Measurements from ENCODE around the gene TM2D1.

The TM2D1 gene

DNA sequence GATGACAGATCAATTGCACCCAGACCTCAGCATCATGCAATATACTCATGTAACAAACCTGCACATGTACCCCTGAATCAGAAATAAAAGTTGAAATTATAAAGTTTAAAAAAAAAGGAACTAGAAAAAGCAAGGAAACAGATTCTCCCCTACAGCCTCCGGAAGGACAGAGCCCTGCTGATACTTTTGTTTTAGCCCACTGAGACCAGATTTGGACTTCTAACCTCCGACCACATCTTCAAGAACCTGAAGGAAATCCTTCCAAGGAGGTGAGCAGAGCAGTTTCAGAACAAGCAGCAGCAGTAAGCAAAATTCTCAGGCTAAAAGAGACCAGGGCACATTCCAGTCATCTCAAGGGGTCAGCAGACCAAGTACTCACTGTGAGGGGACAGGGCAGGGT is 54.5 kb downstream of the TM2D1 start:
- H3K9me3 ChIP-seq (ENCODE audit: low read length) = no peaks in the 10 kb centered on the region
- no peaks in the 10 kb centered on the region for H3K27me3 ChIP-seq (ENCODE audit: control insufficient read depth in 1 of 2, insufficient read depth in 2 of 2, low read length in 2 of 2)
- H3K4me1 ChIP-seq (ENCODE audit: insufficient read depth, low read length) = no peaks in the 10 kb centered on the region
- H3K36me3 ChIP-seq (ENCODE audit: insufficient read depth, low read length) = no peaks in the 10 kb centered on the region
- no peak overlapping the region for H3K27ac ChIP-seq (ENCODE audit: low read depth, low read length)
- H3K9ac ChIP-seq (ENCODE audit: low read length) = no peak overlapping the region
- no peak overlapping the region for H3K4me3 ChIP-seq (ENCODE audit: low read depth in 1 of 2, low read length in 2 of 2)

DNA sequence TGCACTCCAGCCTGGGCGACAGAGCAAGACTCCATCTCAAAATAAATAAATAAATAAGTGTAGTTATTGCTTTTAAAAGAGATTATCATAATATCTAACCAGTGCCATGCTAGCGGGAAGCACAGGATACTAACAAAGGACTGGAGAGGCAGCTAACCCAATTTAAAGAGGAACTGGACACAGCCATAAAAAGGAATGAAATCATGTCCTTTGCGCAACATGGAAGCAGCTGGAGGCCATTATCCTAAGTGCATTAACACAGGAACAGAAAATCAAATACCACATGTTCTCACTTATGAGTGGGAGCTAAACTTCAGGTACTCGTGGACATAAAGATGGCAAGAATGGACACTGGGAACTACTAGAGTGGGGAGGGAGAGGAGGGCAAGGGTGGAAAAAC is 54.9 kb downstream of the TM2D1 start:
- no peak overlapping the region for H3K4me3 ChIP-seq (ENCODE audit: low read depth in 1 of 2, low read length in 2 of 2)
- H3K9me3 ChIP-seq (ENCODE audit: low read length) = no peaks in the 10 kb centered on the region
- no peak overlapping the region for H3K27ac ChIP-seq (ENCODE audit: low read depth, low read length)
- no peaks in the 10 kb centered on the region for H3K36me3 ChIP-seq (ENCODE audit: insufficient read depth, low read length)
- H3K4me1 ChIP-seq (ENCODE audit: insufficient read depth, low read length) = no peaks in the 10 kb centered on the region
- H3K27me3 ChIP-seq (ENCODE audit: control insufficient read depth in 1 of 2, insufficient read depth in 2 of 2, low read length in 2 of 2) = no peaks in the 10 kb centered on the region
- no peak overlapping the region for H3K9ac ChIP-seq (ENCODE audit: low read length)

DNA sequence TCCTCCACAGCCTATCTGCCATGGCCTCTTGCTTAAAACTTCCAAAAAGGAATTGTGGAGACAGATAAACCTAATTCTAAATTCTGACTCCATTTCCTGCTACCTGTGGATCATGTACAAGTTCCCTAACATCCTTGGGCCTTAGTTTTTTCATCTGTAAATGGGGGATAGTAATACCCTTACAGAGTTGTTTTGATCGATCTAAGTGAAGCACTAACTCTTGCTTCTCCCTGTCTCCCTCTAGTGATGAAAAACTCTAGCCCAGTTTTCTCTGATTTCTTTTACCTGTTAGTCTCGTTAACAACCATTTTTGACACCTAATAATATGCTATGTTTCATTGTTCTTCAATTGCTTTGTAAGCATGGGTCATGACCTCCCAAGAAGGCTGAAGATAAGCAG is 65.9 kb downstream of the TM2D1 start:
- H3K9ac ChIP-seq (ENCODE audit: low read length) = no peak overlapping the region
- H3K27ac ChIP-seq (ENCODE audit: low read depth, low read length) = no peak overlapping the region
- H3K4me3 ChIP-seq (ENCODE audit: low read depth in 1 of 2, low read length in 2 of 2) = no peak overlapping the region
- H3K27me3 ChIP-seq (ENCODE audit: control insufficient read depth in 1 of 2, insufficient read depth in 2 of 2, low read length in 2 of 2) = no peaks in the 10 kb centered on the region
- H3K36me3 ChIP-seq (ENCODE audit: insufficient read depth, low read length) = no peaks in the 10 kb centered on the region
- no peaks in the 10 kb centered on the region for H3K9me3 ChIP-seq (ENCODE audit: low read length)
- no peaks in the 10 kb centered on the region for H3K4me1 ChIP-seq (ENCODE audit: insufficient read depth, low read length)

DNA sequence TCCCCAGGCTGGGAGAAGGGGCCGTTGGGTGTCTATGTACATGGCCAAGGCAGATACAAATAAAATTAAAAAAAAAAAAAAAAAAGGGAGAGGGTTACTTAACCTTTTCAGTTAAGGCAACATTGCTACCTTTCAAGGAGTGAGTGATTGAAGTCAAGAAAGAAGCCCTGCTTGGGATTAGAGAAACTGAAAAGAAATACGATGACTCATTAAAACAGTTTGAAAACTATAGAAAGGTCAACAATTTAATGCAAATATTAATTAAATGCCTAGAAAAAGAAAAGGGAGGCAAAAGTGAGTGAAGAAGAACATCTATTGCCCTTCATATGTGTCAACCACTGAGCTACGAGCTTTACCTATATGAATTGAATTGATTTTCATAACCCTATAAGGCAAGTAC is 69.5 kb downstream of the TM2D1 start:
- H3K36me3 ChIP-seq (ENCODE audit: insufficient read depth, low read length) = no peaks in the 10 kb centered on the region
- H3K9me3 ChIP-seq (ENCODE audit: low read length) = no peaks in the 10 kb centered on the region
- no peaks in the 10 kb centered on the region for H3K4me1 ChIP-seq (ENCODE audit: insufficient read depth, low read length)
- no peak overlapping the region for H3K27ac ChIP-seq (ENCODE audit: low read depth, low read length)
- no peak overlapping the region for H3K4me3 ChIP-seq (ENCODE audit: low read depth in 1 of 2, low read length in 2 of 2)
- H3K9ac ChIP-seq (ENCODE audit: low read length) = no peak overlapping the region
- no peaks in the 10 kb centered on the region for H3K27me3 ChIP-seq (ENCODE audit: control insufficient read depth in 1 of 2, insufficient read depth in 2 of 2, low read length in 2 of 2)

DNA sequence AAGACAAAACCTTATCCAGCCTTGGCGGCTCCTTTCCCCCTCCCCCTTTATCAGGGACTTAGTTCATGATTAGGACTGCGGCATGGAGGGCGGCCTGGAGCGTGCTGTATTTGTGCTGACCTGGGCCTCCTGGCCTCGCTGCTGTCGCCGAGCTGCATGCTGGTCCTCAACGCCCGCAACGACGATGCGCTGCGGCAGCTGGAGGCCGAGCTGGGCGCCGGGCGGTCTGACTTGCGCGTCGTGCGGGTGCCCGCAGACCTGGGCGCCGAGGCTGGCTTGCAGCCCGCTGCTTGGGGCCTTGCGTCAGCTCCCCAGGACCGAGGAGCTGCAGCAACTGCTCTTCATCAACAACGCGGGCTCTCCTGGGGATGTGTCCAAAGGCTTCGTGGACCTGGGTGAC is 70.9 kb downstream of the TM2D1 start:
- Histone ChIP-seq H3K27ac (ENCODE audit: low read depth, low read length) (no peak overlapping the region), H3K36me3 (ENCODE audit: insufficient read depth, low read length) (no peaks in the 10 kb centered on the region), H3K9ac (ENCODE audit: low read length) (no peak overlapping the region), H3K4me3 (ENCODE audit: low read depth in 1 of 2, low read length in 2 of 2) (no peak overlapping the region), H3K4me1 (ENCODE audit: insufficient read depth, low read length) (no peaks in the 10 kb centered on the region), H3K9me3 (ENCODE audit: low read length) (no peaks in the 10 kb centered on the region), H3K27me3 (ENCODE audit: control insufficient read depth in 1 of 2, insufficient read depth in 2 of 2, low read length in 2 of 2) (no peaks in the 10 kb centered on the region)

DNA sequence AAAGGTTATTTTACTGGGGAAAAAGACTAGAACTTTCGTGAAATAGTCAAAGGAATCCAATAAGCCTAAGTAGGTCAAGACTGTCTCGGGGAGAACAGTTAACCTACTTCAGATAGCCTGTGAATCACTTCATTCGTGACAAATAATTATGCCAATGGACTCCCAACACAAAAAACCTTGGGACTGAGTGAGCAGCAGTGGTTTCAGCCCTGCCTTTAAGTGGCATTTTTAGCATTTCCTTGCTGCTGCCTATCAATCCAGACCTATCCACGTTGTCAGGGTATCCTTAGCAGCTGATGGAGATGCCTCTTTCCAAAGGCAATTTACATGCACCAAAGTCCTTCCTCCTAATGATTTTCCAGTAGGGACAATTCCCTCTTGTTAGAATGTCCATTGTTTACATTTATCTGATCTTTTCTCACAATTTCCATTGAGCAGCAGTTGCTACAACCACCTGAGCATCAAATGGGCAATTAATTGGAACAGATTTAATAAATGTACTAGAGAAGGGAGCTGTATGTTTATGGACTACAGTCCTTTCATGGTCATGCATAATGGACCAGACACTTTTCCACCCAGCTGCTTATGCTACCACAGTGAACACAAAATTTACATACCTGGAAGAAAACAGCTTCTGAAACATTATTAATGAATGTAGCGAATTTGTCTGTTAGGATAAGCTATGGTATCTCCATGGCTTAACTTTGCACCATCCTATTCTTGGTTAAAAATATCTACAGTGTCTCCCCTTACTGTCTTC is 75.8 kb downstream of the TM2D1 start:
- no peak overlapping the region for H3K9ac ChIP-seq (ENCODE audit: low read length)

DNA sequence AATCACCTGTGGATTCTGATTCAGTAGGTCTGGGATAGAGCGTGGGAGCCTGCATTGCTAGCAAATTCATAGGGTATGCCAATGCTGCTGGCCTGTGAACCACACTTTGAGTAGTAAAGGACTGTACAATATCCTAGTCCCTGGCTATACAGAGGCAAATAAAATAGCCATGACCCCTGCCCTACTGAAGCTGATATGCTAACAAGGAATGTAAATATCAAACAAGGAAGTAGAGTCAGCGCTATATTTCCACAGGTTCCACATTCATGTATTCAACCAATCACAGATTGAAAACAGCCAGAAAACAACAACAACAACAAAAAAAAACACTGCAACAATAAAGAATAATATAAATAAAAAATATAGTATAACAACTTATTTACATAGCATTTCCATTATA is 77.8 kb downstream of the TM2D1 start:
- H3K9ac ChIP-seq (ENCODE audit: low read length) = no peak overlapping the region
- no peaks in the 10 kb centered on the region for H3K36me3 ChIP-seq (ENCODE audit: insufficient read depth, low read length)
- H3K27me3 ChIP-seq (ENCODE audit: control insufficient read depth in 1 of 2, insufficient read depth in 2 of 2, low read length in 2 of 2) = no peaks in the 10 kb centered on the region
- H3K27ac ChIP-seq (ENCODE audit: low read depth, low read length) = no peak overlapping the region
- H3K9me3 ChIP-seq (ENCODE audit: low read length) = no peaks in the 10 kb centered on the region
- H3K4me1 ChIP-seq (ENCODE audit: insufficient read depth, low read length) = no peaks in the 10 kb centered on the region
- no peak overlapping the region for H3K4me3 ChIP-seq (ENCODE audit: low read depth in 1 of 2, low read length in 2 of 2)

More for the DNA sequence above, 75.8 kb downstream of the TM2D1 start:
- H3K4me1 ChIP-seq (ENCODE audit: insufficient read depth, low read length) = no peaks in the 10 kb centered on the region
- H3K9me3 ChIP-seq (ENCODE audit: low read length) = no peaks in the 10 kb centered on the region
- no peaks in the 10 kb centered on the region for H3K27me3 ChIP-seq (ENCODE audit: control insufficient read depth in 1 of 2, insufficient read depth in 2 of 2, low read length in 2 of 2)
- no peak overlapping the region for H3K4me3 ChIP-seq (ENCODE audit: low read depth in 1 of 2, low read length in 2 of 2)
- no peak overlapping the region for H3K27ac ChIP-seq (ENCODE audit: low read depth, low read length)
- no peaks in the 10 kb centered on the region for H3K36me3 ChIP-seq (ENCODE audit: insufficient read depth, low read length)

DNA sequence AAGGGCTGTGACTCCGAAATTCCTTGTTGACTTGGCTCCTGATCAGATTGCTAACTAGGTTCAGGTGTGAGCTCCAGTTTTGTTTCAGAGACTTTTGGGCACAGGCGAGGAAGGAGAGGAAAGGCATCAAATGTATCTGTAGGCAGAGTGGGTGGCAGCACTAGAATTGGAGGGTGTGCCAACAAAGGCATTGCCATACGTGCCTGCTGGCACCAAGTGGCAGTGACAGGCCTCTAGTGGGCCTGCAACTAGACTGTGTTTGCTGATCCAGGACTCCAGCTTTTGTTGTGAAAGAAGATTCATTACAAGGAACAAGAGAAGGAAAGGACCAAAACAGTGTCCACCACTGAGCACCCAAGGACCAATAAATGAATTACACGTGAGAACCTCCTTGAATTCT is 79.5 kb downstream of the TM2D1 start:
- Histone ChIP-seq H3K27ac (ENCODE audit: low read depth, low read length) (no peak overlapping the region), H3K27me3 (ENCODE audit: control insufficient read depth in 1 of 2, insufficient read depth in 2 of 2, low read length in 2 of 2) (no peaks in the 10 kb centered on the region), H3K36me3 (ENCODE audit: insufficient read depth, low read length) (no peaks in the 10 kb centered on the region), H3K9ac (ENCODE audit: low read length) (no peak overlapping the region), H3K9me3 (ENCODE audit: low read length) (no peaks in the 10 kb centered on the region), H3K4me1 (ENCODE audit: insufficient read depth, low read length) (peaks cover 2% of the 10 kb centered on the region), H3K4me3 (ENCODE audit: low read depth in 1 of 2, low read length in 2 of 2) (no peak overlapping the region)

DNA sequence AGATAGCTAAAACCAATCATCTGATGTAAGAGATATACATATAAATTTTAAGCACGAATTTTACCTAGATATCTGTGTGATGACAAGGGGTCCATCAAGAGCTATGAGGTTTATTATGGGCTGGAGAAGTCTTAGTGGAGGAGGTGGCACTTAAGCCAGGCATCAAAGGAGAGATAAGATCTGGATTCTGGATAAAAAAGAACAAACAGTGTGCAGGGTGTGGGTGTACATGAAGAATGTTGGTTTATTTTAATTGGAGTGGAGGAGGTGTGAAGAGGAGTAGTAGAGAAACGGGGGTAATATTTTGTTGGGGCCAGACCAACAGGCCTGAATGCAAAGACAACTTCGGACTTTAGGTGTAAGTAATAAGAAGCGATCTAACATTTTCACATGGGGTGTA is 80.6 kb downstream of the TM2D1 start:
- Histone ChIP-seq H3K4me1 (ENCODE audit: insufficient read depth, low read length) (peaks cover 14% of the 10 kb centered on the region), H3K27me3 (ENCODE audit: control insufficient read depth in 1 of 2, insufficient read depth in 2 of 2, low read length in 2 of 2) (no peaks in the 10 kb centered on the region), H3K9me3 (ENCODE audit: low read length) (no peaks in the 10 kb centered on the region), H3K9ac (ENCODE audit: low read length) (no peak overlapping the region), H3K36me3 (ENCODE audit: insufficient read depth, low read length) (no peaks in the 10 kb centered on the region), H3K27ac (ENCODE audit: low read depth, low read length) (no peak overlapping the region), H3K4me3 (ENCODE audit: low read depth in 1 of 2, low read length in 2 of 2) (no peak overlapping the region)

DNA sequence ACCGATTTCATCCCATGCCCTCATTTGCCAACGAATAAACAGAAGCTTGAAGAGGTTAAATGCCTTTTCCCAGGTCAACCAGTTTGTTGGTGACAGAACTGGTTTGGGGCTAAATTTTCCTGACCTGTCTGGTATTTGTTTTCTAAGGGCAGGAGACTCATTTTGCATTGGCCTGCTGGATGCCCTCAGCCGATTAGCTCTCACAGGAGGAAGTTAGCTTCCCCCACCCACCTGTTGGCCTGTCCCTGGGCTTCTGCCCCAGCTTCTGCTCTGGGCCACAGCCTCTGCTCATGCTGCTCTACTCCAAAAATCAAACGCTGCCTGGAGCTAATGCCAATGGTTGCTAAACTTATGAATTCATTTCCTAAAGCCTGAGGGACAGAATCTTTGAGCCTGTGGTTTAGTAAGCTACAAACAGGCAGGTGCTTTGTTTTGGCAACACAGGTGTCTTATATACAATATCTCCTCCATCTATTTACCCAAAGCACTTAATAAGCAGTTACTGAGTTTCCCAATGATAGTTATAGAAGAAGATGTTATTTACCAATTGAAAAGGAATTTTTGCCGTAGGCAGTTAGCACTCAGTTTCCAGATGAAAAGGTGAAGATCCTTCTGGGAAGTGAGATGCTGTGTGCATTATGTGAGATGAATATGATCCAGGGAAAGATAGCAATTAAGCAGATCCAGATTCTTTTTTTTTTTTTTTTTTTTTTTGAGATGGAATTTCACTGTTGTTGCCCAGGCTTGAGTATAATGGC is 82.3 kb downstream of the TM2D1 start:
- no peaks in the 10 kb centered on the region for H3K9me3 ChIP-seq (ENCODE audit: low read length)
- H3K4me3 ChIP-seq (ENCODE audit: low read depth in 1 of 2, low read length in 2 of 2) = no peak overlapping the region
- no peak overlapping the region for H3K27ac ChIP-seq (ENCODE audit: low read depth, low read length)
- H3K36me3 ChIP-seq (ENCODE audit: insufficient read depth, low read length) = no peaks in the 10 kb centered on the region
- H3K9ac ChIP-seq (ENCODE audit: low read length) = no peak overlapping the region
- peaks cover 18% of the 10 kb centered on the region for H3K4me1 ChIP-seq (ENCODE audit: insufficient read depth, low read length)
- no peaks in the 10 kb centered on the region for H3K27me3 ChIP-seq (ENCODE audit: control insufficient read depth in 1 of 2, insufficient read depth in 2 of 2, low read length in 2 of 2)

DNA sequence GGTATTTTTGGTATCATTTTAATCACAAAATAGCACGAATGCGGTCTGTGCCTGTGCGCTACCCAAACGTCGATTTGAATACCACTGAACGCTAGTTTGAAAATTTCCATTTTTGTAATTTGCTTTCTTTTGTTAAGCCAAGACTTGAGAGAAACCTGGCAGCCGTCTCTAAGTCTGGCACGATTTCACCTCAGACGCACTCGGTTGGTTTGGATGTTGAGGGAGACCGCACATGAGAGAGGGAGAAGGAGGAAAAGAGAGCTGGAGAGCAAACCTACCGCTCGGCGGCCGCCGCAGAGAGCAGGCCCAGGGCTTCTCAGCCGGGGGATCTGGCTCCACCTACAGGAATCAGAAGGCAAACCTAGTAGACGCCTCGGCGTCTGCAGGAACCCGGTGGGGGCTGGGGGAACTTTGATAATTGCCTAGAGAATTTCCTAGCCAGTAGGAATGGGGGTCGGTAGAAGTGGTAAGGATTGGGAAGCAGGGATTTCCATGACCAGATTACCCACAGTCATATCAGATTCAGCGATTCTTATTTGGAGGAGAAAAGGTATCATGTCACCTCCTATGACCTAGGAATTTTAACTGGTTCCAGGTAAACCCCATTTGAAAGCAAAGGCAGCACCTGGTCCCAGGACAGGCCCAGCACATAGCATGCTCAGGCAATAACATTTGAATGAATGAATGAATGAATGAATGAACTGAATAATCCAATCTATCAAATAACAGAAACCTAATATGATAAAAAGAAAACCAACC is 83.2 kb downstream of the TM2D1 start:
- H3K4me1 ChIP-seq (ENCODE audit: insufficient read depth, low read length) = peaks cover 18% of the 10 kb centered on the region
- H3K9me3 ChIP-seq (ENCODE audit: low read length) = no peaks in the 10 kb centered on the region
- H3K4me3 ChIP-seq (ENCODE audit: low read depth in 1 of 2, low read length in 2 of 2) = no peak overlapping the region
- peak overlapping the region; percentile 57 for H3K27ac ChIP-seq (ENCODE audit: low read depth, low read length)
- H3K27me3 ChIP-seq (ENCODE audit: control insufficient read depth in 1 of 2, insufficient read depth in 2 of 2, low read length in 2 of 2) = no peaks in the 10 kb centered on the region
- H3K9ac ChIP-seq (ENCODE audit: low read length) = no peak overlapping the region
- no peaks in the 10 kb centered on the region for H3K36me3 ChIP-seq (ENCODE audit: insufficient read depth, low read length)

Measured in muscle layer of colon (tissue), 2 donors.